AG08395 (cell line): ENCODE data around the gene PPP1R3F.
"Not testable (repeated sequence)": the region's sequence is repeated elsewhere in the genome, so short reads cannot be mapped to it uniquely, and the experiment has no call there.

Experiments used
- DNase-seq: peaks from one replicate; pipeline ENCODE4 v3.0.0; 2012; ENCODE audit warnings: mixed read lengths, low spot score

Gene PPP1R3F

DNA sequence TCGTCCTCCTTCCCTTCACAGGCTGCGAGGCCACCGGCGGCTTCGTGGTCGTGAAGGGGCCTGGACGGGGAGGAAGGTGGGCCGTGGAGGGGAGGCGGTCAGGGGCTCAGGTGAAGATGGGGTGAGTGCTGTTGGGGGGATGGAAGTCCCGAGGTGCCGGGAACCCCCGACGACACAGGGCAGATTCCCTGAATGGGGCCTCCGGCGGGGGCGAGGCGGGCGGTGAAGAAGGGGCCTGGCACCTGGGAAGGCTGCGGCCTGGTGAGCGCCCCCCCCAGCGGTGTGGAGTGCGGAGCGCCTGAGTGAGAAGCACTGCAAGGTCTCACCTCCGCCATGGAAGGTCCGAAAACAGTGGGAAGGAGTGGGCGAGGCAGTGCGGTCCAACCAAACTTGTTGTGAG is 52.7 kb downstream of the PPP1R3F start:
- DNase-seq, result not testable (repeated sequence)

DNA sequence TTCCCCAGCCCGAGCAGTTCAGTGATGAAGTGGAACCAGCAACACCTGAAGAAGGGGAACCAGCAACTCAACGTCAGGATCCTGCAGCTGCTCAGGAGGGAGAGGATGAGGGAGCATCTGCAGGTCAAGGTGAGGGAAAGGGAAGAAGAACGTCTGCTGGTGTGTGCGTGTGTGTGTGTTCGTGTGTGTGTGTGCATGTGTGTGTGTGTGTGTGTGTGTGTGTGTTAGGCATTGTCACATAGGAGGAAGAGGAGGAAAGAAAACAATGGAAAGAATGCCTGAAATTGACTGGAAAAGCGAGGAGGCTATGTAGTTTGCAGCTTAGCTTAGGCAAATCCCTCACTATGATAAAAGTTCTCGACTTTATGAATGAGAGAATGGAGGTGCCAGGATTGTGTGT is 54.1 kb downstream of the PPP1R3F start:
- not testable (repeated sequence) for DNase-seq

- not testable (repeated sequence) for DNase-seq
These were observed 60.8 kb downstream of the PPP1R3F start for GRCh38 chrX:49330421-49330820.

- DNase-seq, result not testable (repeated sequence)
These were observed 61.7 kb downstream of the PPP1R3F start, which contains the start of gene GAGE13 for GRCh38 chrX:49331282-49331681. Gene GAGE13 (plus strand): TSS chrX:49331582. CDS start chrX:49332738, 1,156 bp downstream.

DNA sequence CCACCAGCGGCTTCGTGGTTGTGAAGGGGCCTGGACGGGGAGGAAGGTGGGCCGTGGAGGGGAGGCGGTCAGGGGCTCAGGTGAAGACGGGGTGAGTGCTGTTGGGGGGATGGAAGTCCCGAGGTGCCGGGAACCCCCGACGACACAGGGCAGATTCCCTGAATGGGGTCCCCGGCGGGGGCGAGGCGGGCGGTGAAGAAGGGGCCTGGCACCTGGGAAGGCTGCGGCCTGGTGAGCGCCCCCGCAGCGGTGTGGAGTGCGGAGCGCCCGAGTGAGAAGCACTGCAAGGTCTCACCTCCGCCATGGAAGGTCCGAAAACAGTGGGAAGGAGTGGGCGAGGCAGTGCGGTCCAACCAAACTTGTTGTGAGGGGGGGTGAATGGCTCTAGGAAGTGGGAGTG is 62.2 kb downstream of the PPP1R3F start:
- not testable (repeated sequence) for DNase-seq
